ENCODE results near the gene GIPC3. TPM values are rescaled to one million over a fixed set of nuclear protein-coding genes. Genes with fewer than 3 reads are reported as not detected.

The GIPC3 gene
- total and polyA plus RNA-seq, 7 donors = under 0.01 to 1.0 (median 0.83) TPM; not detected in 4

- peaks cover 21 to 87% (median 60%) of the 10 kb centered on the region in 4 donors for H3K36me3 ChIP-seq
- WGBS, 2 donors = 92 to 94% methylated on average over 20 of the region's 20 CpGs
- TF ChIP-seq EP300 (IDR thresholded peaks at IDR 0.05) (no peak), POLR2AphosphoS5 (IDR thresholded peaks at IDR 0.05) (no peak), CTCF (IDR thresholded peaks at IDR 0.05) (no peak), POLR2A (IDR thresholded peaks at IDR 0.05) (no peak)
Observed at GRCh38 chr19:3636962-3637361, 51.7 kb downstream of the GIPC3 start.

GRCh38 chr19:3637621-3638020 is 52.3 kb downstream of the GIPC3 start:
- intact Hi-C loops (cut with DNase I) = no loop called here
- no peaks in the 10 kb centered on the region for H3K27me3 ChIP-seq
- no peak overlapping the region for H3K27ac ChIP-seq
- H3K9me3 ChIP-seq = no peaks in the 10 kb centered on the region
- H3K4me3 ChIP-seq = no peak overlapping the region
- 92 to 93% methylated on average over 23 of the region's 23 CpGs for whole genome bisulfite sequencing, 2 donors
- H3K36me3 ChIP-seq = peaks cover 21 to 87% (median 61%) of the 10 kb centered on the region in 4 donors
- TF ChIP-seq EP300 (IDR thresholded peaks at IDR 0.05) = no peak
- TF ChIP-seq POLR2AphosphoS5 (IDR thresholded peaks at IDR 0.05) = no peak
- TF ChIP-seq CTCF (IDR thresholded peaks at IDR 0.05) = no peak
- TF ChIP-seq POLR2A (IDR thresholded peaks at IDR 0.05) = no peak
- no peak for DNase-seq
- H3K4me1 ChIP-seq = no peaks in the 10 kb centered on the region

More at GRCh38 chr19:3636962-3637361, 51.7 kb downstream of the GIPC3 start:
- DNase-seq = no peak
- H3K27me3 ChIP-seq = no peaks in the 10 kb centered on the region
- intact Hi-C loops (cut with DNase I) = no loop called here
- no peak overlapping the region for H3K4me3 ChIP-seq
- H3K4me1 ChIP-seq = no peaks in the 10 kb centered on the region
- no peak overlapping the region for H3K27ac ChIP-seq
- no peaks in the 10 kb centered on the region for H3K9me3 ChIP-seq

- Histone ChIP-seq H3K36me3 (peaks cover 21 to 87% (median 61%) of the 10 kb centered on the region in 4 donors), H3K27me3 (no peaks in the 10 kb centered on the region), H3K4me3 (no peak overlapping the region), H3K27ac (no peak overlapping the region), H3K4me1 (no peaks in the 10 kb centered on the region), H3K9me3 (no peaks in the 10 kb centered on the region)
- TF ChIP-seq CTCF (IDR thresholded peaks at IDR 0.05) = no peak
- 90 to 93% methylated on average over 55 of the region's 55 CpGs for WGBS, 2 donors
- intact Hi-C loops (cut with DNase I) = no loop called here
- no peak for DNase-seq
Observed at GRCh38 chr19:3638208-3639193, 53.2 kb downstream of the GIPC3 start.

- DNase-seq = no peak
- Histone ChIP-seq H3K27me3 (no peaks in the 10 kb centered on the region), H3K4me1 (no peaks in the 10 kb centered on the region), H3K36me3 (peaks cover 21 to 96% (median 66%) of the 10 kb centered on the region in 4 donors), H3K9me3 (no peaks in the 10 kb centered on the region), H3K4me3 (no peak overlapping the region), H3K27ac (no peak overlapping the region)
- 97% methylated on average over 13 of the region's 13 CpGs for WGBS, 2 donors
- intact Hi-C loops (cut with DNase I) = no loop called here
- TF ChIP-seq POLR2AphosphoS5 (IDR thresholded peaks at IDR 0.05) (no peak), EP300 (IDR thresholded peaks at IDR 0.05) (no peak), POLR2A (IDR thresholded peaks at IDR 0.05) (no peak), CTCF (IDR thresholded peaks at IDR 0.05) (no peak)
Observed at GRCh38 chr19:3639479-3639878, 54.2 kb downstream of the GIPC3 start.
